Measurements from ENCODE around the gene STOML1. TPM values are rescaled to one million over a fixed set of nuclear protein-coding genes. Genes with fewer than 3 reads are reported as not detected.

STOML1 gene
- total RNA-seq, 1 experiment from 2014 or later, result 2.5 TPM

DNA sequence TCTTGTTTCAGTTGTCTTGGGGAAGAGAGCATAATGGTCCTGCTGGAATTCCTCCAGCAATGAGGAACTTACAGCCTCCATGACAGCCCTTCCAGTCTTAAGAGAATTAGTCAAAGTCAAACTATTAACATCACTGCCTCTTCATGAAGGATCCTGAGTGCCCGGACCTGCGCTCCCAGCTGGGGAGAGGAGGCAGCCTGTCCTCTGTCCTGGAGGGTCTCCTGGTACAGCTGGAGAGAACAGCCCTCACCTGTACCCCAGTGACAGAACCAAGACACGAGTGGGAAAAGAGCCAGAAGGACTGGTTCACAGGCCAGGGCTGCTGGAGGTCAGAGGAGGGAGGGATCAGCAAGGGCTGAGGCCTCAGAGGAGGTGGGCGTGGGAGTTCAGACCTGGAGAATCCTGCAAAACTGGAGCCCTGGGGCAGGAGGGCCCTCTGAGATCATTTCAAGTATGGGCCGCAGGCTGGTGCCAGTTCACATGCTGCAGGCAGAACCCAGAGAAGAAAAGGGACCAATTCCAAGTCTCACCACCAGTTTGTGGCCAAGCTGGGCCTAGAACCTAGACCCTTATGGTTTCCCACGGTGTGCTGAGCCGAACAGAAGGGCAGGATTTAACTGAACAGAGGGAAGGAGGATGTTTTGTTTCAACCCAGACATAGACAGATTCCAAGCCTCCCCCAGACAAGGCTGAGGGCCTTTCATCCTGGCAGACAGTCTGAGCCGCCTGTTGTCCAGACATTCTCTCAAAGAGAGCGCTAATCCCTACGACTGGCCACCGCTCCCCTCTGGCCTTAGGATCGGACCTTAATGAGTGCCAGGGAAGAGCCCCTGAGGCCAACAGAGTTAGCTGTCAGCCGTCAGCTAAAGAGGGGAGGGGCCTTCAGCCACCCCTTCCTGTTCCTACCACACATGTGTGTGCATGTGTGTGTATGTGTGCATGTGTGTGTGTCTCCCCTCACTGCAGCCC, 47.6 kb downstream of the STOML1 start:
- no peaks in the 10 kb centered on the region for H3K23me2 ChIP-seq (ENCODE audit: insufficient read length, low read depth, low read length, poor library complexity, severe bottlenecking)
- no peak overlapping the region for H2AFZ ChIP-seq (ENCODE audit: low read length)
- H3K56ac ChIP-seq (ENCODE audit: insufficient read length, low read depth, low read length), result no peak overlapping the region
- no peaks in the 10 kb centered on the region for H4K20me1 ChIP-seq (ENCODE audit: control insufficient read depth, insufficient read depth, insufficient read length)
- no peaks in the 10 kb centered on the region for H3K79me1 ChIP-seq (ENCODE audit: insufficient read depth, low read depth, low read length, poor library complexity, severe bottlenecking)
- no peak for DNase-seq
- H2BK120ac ChIP-seq (ENCODE audit: low read depth, low read length, poor library complexity, severe bottlenecking), result no peak overlapping the region
- Mint-ChIP-seq H3K27ac (peak overlapping the region in 1 of 3 experiments; percentile 91; a peak in 2 of 7 replicates), H3K36me3 (ENCODE audit: insufficient read depth in 1 of 3, low read depth in 3 of 3) (no peaks in the 10 kb centered on the region; a peak in 1 of 7 replicates), H3K9me3 (no peaks in the 10 kb centered on the region), H3K27me3 (ENCODE audit: low read depth) (peaks cover 9% of the 10 kb centered on the region), H3K4me1 (peaks cover 2% of the 10 kb centered on the region in 2 experiments; a peak in 2 of 4 replicates), H3K4me3 (no peak overlapping the region)
- no peak overlapping the region for H3K27ac ChIP-seq (ENCODE audit: insufficient read length, low read depth, low read length)
- no peak overlapping the region for H2AK5ac ChIP-seq (ENCODE audit: insufficient read length, low read length)
- H4K5ac ChIP-seq (ENCODE audit: insufficient read length, low read depth, low read length), result no peak overlapping the region
- no peak overlapping the region for H3K18ac ChIP-seq (ENCODE audit: insufficient read length, low read depth, low read length)
- no peaks in the 10 kb centered on the region for H3K4me1 ChIP-seq (ENCODE audit: insufficient read depth, low read length)
- H2BK5ac ChIP-seq (ENCODE audit: insufficient read length, low read length), result no peak overlapping the region
- H2BK12ac ChIP-seq (ENCODE audit: insufficient read length, low read depth, low read length), result no peak overlapping the region
- no peak overlapping the region for H3K23ac ChIP-seq (ENCODE audit: insufficient read length, low read depth, low read length)
- H4K91ac ChIP-seq (ENCODE audit: insufficient read length, low read depth, low read length), result no peak overlapping the region
- H2BK15ac ChIP-seq (ENCODE audit: low read depth, low read length), result no peak overlapping the region
- no peak overlapping the region for H3K4ac ChIP-seq (ENCODE audit: low read depth, low read length)
- no peak for TF ChIP-seq CTCF (conservative IDR thresholded peaks at IDR 0.05)
- H3T11ph ChIP-seq (ENCODE audit: low read length), result no peak overlapping the region
- no peaks in the 10 kb centered on the region for H3K79me2 ChIP-seq (ENCODE audit: insufficient read depth, low read length)
- H3K9me3 ChIP-seq (ENCODE audit: control insufficient read depth, low read depth, low read length), result no peaks in the 10 kb centered on the region
- WGBS (ENCODE audit: extremely low coverage, insufficient read length, low lambda C conversion rate), result no CpG with 5 or more reads among the region's 13 CpGs
- no peak overlapping the region for H4K8ac ChIP-seq (replicated peaks; ENCODE audit: insufficient read length, low read depth, low read length)
- H3K27me3 ChIP-seq (ENCODE audit: insufficient read depth, low read length), result no peaks in the 10 kb centered on the region
- no peak overlapping the region for H2BK20ac ChIP-seq (ENCODE audit: low read depth, low read length, poor library complexity, severe bottlenecking)
- no peak overlapping the region for H3K4me2 ChIP-seq (ENCODE audit: insufficient read depth, insufficient read length, low read length)
- H3K9ac ChIP-seq (ENCODE audit: extremely low read depth, insufficient read length, low read length), result no peak overlapping the region
- H3K14ac ChIP-seq (ENCODE audit: insufficient read depth, low read length), result no peak overlapping the region

Measured in H9 (cell line).